AG09309 (cell line): ENCODE measurements around the gene ABR.
A peak's percentile ranks its signal among the peaks of the same experiment; 100 is the strongest.
"Not testable (repeated sequence)": the region's sequence is repeated elsewhere in the genome, so short reads cannot be mapped to it uniquely, and the experiment has no call there.

Source experiments
- DNase-seq: peaks from one replicate; pipeline ENCODE4 v3.0.0-alpha.2; 2010; ENCODE audit warnings: low read depth
- H3K4me3 ChIP-seq: 2 replicates; pipeline ENCODE4 v1.5.1; 2011; ENCODE audit warnings: mild to moderate bottlenecking, low read depth, low read length, moderate library complexity; ENCODE audit not compliant: control insufficient read depth
- CTCF ChIP-seq: IDR thresholded peaks from 2 replicates; pipeline ENCODE4 v1.5.1; 2011; ENCODE audit warnings: mild to moderate bottlenecking, low read depth, low read length, inconsistent platforms; ENCODE audit not compliant: insufficient read depth, control insufficient read depth; ENCODE audit errors: missing control alignments

The ABR gene

GRCh38 chr17:1125788-1126145, 54.0 kb downstream of the ABR start:
- DNase-seq, result no peak
- no peak overlapping the region for H3K4me3 ChIP-seq
- no peak for TF ChIP-seq CTCF

- H3K4me3 ChIP-seq, result peak overlapping the region; percentile 19
- no peak for TF ChIP-seq CTCF
- DNase-seq, result no peak
These were observed 54.6 kb downstream of the ABR start for GRCh38 chr17:1124896-1125787.

- no peak for DNase-seq
- no peak for TF ChIP-seq CTCF
- H3K4me3 ChIP-seq, result no peak overlapping the region
These were observed 55.7 kb downstream of the ABR start for GRCh38 chr17:1123921-1124715.

- no peak for DNase-seq
- no peak overlapping the region for H3K4me3 ChIP-seq
- TF ChIP-seq CTCF, result no peak
These were observed 56.4 kb downstream of the ABR start for GRCh38 chr17:1123393-1123831.

GRCh38 chr17:1122533-1123392, 57.0 kb downstream of the ABR start:
- no peak for DNase-seq
- peak; percentile 91 for TF ChIP-seq CTCF
- H3K4me3 ChIP-seq, result no peak overlapping the region

GRCh38 chr17:1121442-1121817, 58.4 kb downstream of the ABR start:
- not testable (repeated sequence) for H3K4me3 ChIP-seq

More at GRCh38 chr17:1121442-1121817, 58.4 kb downstream of the ABR start:
- not testable (repeated sequence) for DNase-seq
